Neural cell (in vitro differentiated cells): ENCODE measurements around the gene YBX1. TPM values are rescaled to one million over a fixed set of nuclear protein-coding genes. Genes with fewer than 3 reads are reported as not detected.
"Not testable (repeated sequence)": the region's sequence is repeated elsewhere in the genome, so short reads cannot be mapped to it uniquely, and the experiment has no call there.

Experiments
- H2AFZ ChIP-seq: fragments of 200-600, 300-800 bp; sonication (generic), shearing (Covaris generic); 2 replicates; pipeline ENCODE4 v1.6.0; 2014; ENCODE audit warnings: low read depth, mild to moderate bottlenecking, antibody characterized with exemption, low read length, moderate library complexity
- H3F3A ChIP-seq: fragments of 200-600 bp; shearing (Covaris generic); 2 replicates; pipeline ENCODE4 v1.6.1; 2016; ENCODE audit warnings: mild to moderate bottlenecking, moderate library complexity, mixed read lengths, antibody characterized with exemption, low read length; ENCODE audit not compliant: insufficient read depth, poor library complexity, severe bottlenecking
- H3K27ac ChIP-seq: fragments of 200-600, 300-800 bp; sonication (generic), shearing (Covaris generic); 2 replicates; pipeline ENCODE4 v1.5.1; 2014; ENCODE audit warnings: mild to moderate bottlenecking, low read length, moderate library complexity
- H3K27me3 ChIP-seq: fragments of 300-800, 200-600 bp; sonication (generic), shearing (Covaris generic); 2 replicates; pipeline ENCODE4 v1.6.0; 2014; ENCODE audit warnings: mild to moderate bottlenecking, low read depth, low read length, moderate library complexity; ENCODE audit not compliant: insufficient read depth
- H3K36me3 ChIP-seq: fragments of 300-800, 200-600 bp; sonication (generic), shearing (Covaris generic); 2 replicates; pipeline ENCODE4 v1.5.1; 2014; ENCODE audit warnings: mild to moderate bottlenecking, antibody characterized with exemption, low read length, moderate library complexity; ENCODE audit not compliant: insufficient read depth
- H3K4me2 ChIP-seq: fragments of 300-800, 200-600 bp; sonication (generic), shearing (Covaris generic); 2 replicates; pipeline ENCODE4 v1.6.0; 2014; ENCODE audit warnings: mild to moderate bottlenecking, low read length
- H3K4me3 ChIP-seq: fragments of 300-800, 200-600 bp; sonication (generic), shearing (Covaris generic); 2 replicates; pipeline ENCODE4 v1.5.1; 2014; ENCODE audit warnings: mild to moderate bottlenecking, low read length, moderate library complexity
- H3K79me2 ChIP-seq: fragments of 200-600 bp; shearing (Covaris generic); replicated peaks from 2 replicates; pipeline ENCODE4 v1.6.0; 2014; ENCODE audit warnings: mild to moderate bottlenecking, low read length, moderate library complexity; ENCODE audit not compliant: insufficient read depth
- H3K9ac ChIP-seq: fragments of 300-800, 200-600 bp; sonication (generic), shearing (Covaris generic); 2 replicates; pipeline ENCODE4 v1.6.1; 2016; ENCODE audit warnings: mild to moderate bottlenecking, low read length, mixed read lengths
- H3K9me2 ChIP-seq: fragments of 200-600 bp; shearing (Covaris generic); 2 replicates; pipeline ENCODE4 v1.6.1; 2016; ENCODE audit warnings: mild to moderate bottlenecking, low read length, mixed read lengths; ENCODE audit not compliant: insufficient read depth
- H3K9me3 ChIP-seq: fragments of 200-600, 300-800 bp; sonication (generic), shearing (Covaris generic); 2 replicates; pipeline ENCODE4 v1.6.1; 2016; ENCODE audit warnings: mild to moderate bottlenecking, mixed run types, low read length, moderate library complexity, mixed read lengths
- H4K20me1 ChIP-seq: fragments of 200-600 bp; shearing (Covaris generic); 2 replicates; pipeline ENCODE4 v1.6.1; 2016; ENCODE audit warnings: mild to moderate bottlenecking, mixed run types; ENCODE audit not compliant: insufficient read depth
- EP300 ChIP-seq: fragments of 450-650 bp; conservative IDR thresholded peaks from 2 replicates; pipeline ENCODE4 v1.6.1; 2014; ENCODE audit warnings: antibody characterized with exemption, mild to moderate bottlenecking, moderate library complexity; ENCODE audit not compliant: poor library complexity, severe bottlenecking
- EZH2 ChIP-seq: fragments of 200-600, 300-800 bp; shearing (Covaris generic), sonication (generic); IDR thresholded peaks from 2 replicates; pipeline ENCODE4 v1.6.1; 2014; ENCODE audit warnings: antibody characterized with exemption, low read length, borderline replicate concordance, mild to moderate bottlenecking; ENCODE audit not compliant: insufficient read depth, poor library complexity, severe bottlenecking
- MXI1 ChIP-seq: fragments of 450-650 bp; conservative IDR thresholded peaks from 2 replicates; pipeline ENCODE4 v1.6.1; 2014; ENCODE audit warnings: antibody characterized with exemption, mild to moderate bottlenecking; ENCODE audit not compliant: poor library complexity, severe bottlenecking
- POLR2AphosphoS5 ChIP-seq: IDR thresholded peaks from 2 replicates; pipeline ENCODE4 v1.6.1; 2012
- RAD21 ChIP-seq: fragments of 450-650 bp; conservative IDR thresholded peaks from 2 replicates; pipeline ENCODE4 v1.6.1; 2014; ENCODE audit warnings: antibody characterized with exemption, mild to moderate bottlenecking, moderate library complexity
- SMC3 ChIP-seq: fragments of 450-650 bp; conservative IDR thresholded peaks from 2 replicates; pipeline ENCODE4 v1.6.1; 2014; ENCODE audit warnings: antibody characterized with exemption, mild to moderate bottlenecking, moderate library complexity; ENCODE audit not compliant: poor library complexity
- TAF1 ChIP-seq: IDR thresholded peaks from 2 replicates; pipeline ENCODE4 v1.6.1; 2012; ENCODE audit warnings: low read depth
- polyA plus RNA-seq: library from polyadenylated mRNA; depleted of rRNA; stranded (reverse); fragments of >200 nt; gene quantifications from 2 replicates; pipeline ENCODE4 v1.2.3, GENCODE V29; 2014
- TF ChIP-seq, protein P1 (sequence below): fragments of 450-650 bp; IDR thresholded peaks from 2 replicates; pipeline ENCODE4 v1.5.1; 2014; ENCODE audit warnings: antibody characterized with exemption, mild to moderate bottlenecking, moderate library complexity; ENCODE audit not compliant: poor library complexity, severe bottlenecking
- TF ChIP-seq, protein P2 (sequence below): IDR thresholded peaks from 2 replicates; pipeline ENCODE4 v1.6.1; 2012; ENCODE audit warnings: borderline replicate concordance

The YBX1 gene
- polyA plus RNA-seq, 1 donor from 2014 or later, result 706 TPM

DNA sequence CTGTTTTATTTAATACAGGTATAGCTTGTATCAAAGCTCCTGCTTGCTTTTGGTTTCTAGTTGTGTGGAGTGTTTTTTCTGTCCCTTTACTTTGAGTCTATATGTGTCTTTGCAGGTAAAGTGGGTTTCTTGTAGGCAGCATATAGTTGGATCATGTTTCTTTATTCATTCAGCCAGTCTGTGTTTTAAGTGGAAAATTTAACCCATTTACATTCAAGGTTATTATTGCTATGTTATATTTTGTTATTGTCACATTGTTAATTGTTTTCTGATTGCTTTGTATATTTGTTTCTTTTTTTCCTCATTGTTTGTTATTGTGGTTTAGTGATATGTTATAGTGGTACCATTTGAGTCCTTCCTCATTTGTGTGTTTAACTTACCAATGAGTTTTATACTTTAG is 31.1 kb downstream of the YBX1 start:
- Histone ChIP-seq H3K9me3 (peaks cover 6% of the 10 kb centered on the region), H3F3A (no peaks in the 10 kb centered on the region), H2AFZ (no peak overlapping the region), H4K20me1 (no peaks in the 10 kb centered on the region), H3K79me2 (peaks cover 4% of the 10 kb centered on the region), H3K36me3 (peaks cover 8% of the 10 kb centered on the region), H3K27me3 (no peaks in the 10 kb centered on the region), H3K4me3 (no peak overlapping the region), H3K9ac (no peak overlapping the region), H3K27ac (no peak overlapping the region), H3K9me2 (no peaks in the 10 kb centered on the region), H3K4me2 (no peak overlapping the region)
- no peak for TF ChIP-seq RAD21
- TF ChIP-seq TAF1, result no peak
- TF ChIP-seq EZH2, result no peak

DNA sequence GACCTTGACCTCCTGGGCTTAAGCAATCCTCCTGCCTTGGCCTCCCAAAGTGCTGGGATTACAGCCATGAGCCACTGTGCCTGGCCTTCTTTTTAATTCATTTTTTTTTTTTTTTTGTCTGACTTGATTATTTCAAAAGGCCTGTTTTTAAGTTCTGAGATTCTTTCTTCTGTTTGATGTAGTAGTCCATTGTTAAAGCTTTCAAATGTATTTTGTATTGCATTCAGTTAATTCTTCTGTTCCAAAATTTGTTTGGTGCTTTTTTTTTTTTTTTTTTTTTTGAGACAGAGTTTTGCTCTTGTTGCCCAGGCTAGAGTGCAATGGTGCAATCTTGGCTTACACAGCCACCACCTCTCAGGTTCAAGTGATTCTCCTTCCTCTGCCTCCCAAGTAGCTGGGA is 32.2 kb downstream of the YBX1 start:
- H3F3A ChIP-seq, H3K4me3 ChIP-seq, H3K36me3 ChIP-seq, H3K9ac ChIP-seq, H3K27ac ChIP-seq, H3K9me3 ChIP-seq, H3K9me2 ChIP-seq, H3K4me2 ChIP-seq, H3K27me3 ChIP-seq, H2AFZ ChIP-seq, H3K79me2 ChIP-seq, H4K20me1 ChIP-seq: not testable (repeated sequence)

DNA sequence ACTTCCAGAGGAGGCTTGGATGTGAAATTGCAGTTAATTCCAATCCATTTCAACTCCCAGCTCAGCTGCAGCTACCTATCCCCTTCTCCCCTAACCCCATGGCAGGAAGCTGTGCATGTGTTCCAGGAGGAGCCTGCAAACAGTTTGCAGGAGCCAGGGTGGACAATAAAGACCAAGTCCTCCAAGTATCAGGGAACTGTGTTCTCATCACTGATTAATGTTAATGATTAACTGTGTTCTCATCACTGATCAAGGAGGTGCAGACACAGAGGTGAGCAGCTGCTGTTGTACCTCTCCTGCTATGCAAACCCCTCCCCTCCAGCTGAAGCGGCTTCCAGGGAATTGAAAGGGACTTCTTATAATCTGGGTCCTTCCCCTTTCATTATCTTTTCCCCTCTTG is 38.6 kb downstream of the YBX1 start:
- TF ChIP-seq, protein P1, sequence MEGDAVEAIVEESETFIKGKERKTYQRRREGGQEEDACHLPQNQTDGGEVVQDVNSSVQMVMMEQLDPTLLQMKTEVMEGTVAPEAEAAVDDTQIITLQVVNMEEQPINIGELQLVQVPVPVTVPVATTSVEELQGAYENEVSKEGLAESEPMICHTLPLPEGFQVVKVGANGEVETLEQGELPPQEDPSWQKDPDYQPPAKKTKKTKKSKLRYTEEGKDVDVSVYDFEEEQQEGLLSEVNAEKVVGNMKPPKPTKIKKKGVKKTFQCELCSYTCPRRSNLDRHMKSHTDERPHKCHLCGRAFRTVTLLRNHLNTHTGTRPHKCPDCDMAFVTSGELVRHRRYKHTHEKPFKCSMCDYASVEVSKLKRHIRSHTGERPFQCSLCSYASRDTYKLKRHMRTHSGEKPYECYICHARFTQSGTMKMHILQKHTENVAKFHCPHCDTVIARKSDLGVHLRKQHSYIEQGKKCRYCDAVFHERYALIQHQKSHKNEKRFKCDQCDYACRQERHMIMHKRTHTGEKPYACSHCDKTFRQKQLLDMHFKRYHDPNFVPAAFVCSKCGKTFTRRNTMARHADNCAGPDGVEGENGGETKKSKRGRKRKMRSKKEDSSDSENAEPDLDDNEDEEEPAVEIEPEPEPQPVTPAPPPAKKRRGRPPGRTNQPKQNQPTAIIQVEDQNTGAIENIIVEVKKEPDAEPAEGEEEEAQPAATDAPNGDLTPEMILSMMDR, result no peak
- TF ChIP-seq POLR2AphosphoS5 (no peak), EP300 (no peak), TAF1 (no peak), MXI1 (no peak), RAD21 (no peak), EZH2 (no peak), SMC3 (no peak)
- TF ChIP-seq, protein P2, sequence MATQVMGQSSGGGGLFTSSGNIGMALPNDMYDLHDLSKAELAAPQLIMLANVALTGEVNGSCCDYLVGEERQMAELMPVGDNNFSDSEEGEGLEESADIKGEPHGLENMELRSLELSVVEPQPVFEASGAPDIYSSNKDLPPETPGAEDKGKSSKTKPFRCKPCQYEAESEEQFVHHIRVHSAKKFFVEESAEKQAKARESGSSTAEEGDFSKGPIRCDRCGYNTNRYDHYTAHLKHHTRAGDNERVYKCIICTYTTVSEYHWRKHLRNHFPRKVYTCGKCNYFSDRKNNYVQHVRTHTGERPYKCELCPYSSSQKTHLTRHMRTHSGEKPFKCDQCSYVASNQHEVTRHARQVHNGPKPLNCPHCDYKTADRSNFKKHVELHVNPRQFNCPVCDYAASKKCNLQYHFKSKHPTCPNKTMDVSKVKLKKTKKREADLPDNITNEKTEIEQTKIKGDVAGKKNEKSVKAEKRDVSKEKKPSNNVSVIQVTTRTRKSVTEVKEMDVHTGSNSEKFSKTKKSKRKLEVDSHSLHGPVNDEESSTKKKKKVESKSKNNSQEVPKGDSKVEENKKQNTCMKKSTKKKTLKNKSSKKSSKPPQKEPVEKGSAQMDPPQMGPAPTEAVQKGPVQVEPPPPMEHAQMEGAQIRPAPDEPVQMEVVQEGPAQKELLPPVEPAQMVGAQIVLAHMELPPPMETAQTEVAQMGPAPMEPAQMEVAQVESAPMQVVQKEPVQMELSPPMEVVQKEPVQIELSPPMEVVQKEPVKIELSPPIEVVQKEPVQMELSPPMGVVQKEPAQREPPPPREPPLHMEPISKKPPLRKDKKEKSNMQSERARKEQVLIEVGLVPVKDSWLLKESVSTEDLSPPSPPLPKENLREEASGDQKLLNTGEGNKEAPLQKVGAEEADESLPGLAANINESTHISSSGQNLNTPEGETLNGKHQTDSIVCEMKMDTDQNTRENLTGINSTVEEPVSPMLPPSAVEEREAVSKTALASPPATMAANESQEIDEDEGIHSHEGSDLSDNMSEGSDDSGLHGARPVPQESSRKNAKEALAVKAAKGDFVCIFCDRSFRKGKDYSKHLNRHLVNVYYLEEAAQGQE, result no peak
- Histone ChIP-seq H3K9me3 (no peaks in the 10 kb centered on the region), H3K4me3 (no peak overlapping the region)

More for the DNA sequence above, 38.6 kb downstream of the YBX1 start:
- no peak overlapping the region for H3K9ac ChIP-seq
- H3K27ac ChIP-seq, result no peak overlapping the region
- no peak overlapping the region for H2AFZ ChIP-seq
- H3F3A ChIP-seq, result no peaks in the 10 kb centered on the region
- H3K27me3 ChIP-seq, result no peaks in the 10 kb centered on the region
- H3K36me3 ChIP-seq, result no peaks in the 10 kb centered on the region
- no peaks in the 10 kb centered on the region for H3K9me2 ChIP-seq
- H3K79me2 ChIP-seq, result no peaks in the 10 kb centered on the region
- H4K20me1 ChIP-seq, result no peaks in the 10 kb centered on the region
- no peak overlapping the region for H3K4me2 ChIP-seq
